Colon (tissue), 2 donors: ENCODE measurements around the gene GZMA.

Experiments
- FAIRE-seq: peaks from 2 replicates; lab custom pipeline; 2012; peaks lifted over from hg19 to GRCh38; lab: Jason Lieb, UNC
- donor health status: control.
- donor health status: control.

GZMA gene

GRCh38 chr5:55110217-55110616 lies 7.8 kb downstream of the GZMA start:
- FAIRE-seq: no peak

- no peak for FAIRE-seq
These were observed 10.9 kb downstream of the GZMA start for GRCh38 chr5:55113327-55113726.

GRCh38 chr5:55114061-55114460 lies 11.6 kb downstream of the GZMA start:
- no peak for FAIRE-seq

- FAIRE-seq: no peak
These were observed 20.9 kb downstream of the GZMA start for GRCh38 chr5:55123365-55123764.

- FAIRE-seq: no peak
These were observed 31.7 kb downstream of the GZMA start for GRCh38 chr5:55134053-55134722.

GRCh38 chr5:55136521-55136920 lies 34.1 kb downstream of the GZMA start:
- no peak for FAIRE-seq

GRCh38 chr5:55140908-55141665 lies 38.6 kb downstream of the GZMA start:
- FAIRE-seq: no peak

GRCh38 chr5:55141945-55142690 lies 39.7 kb downstream of the GZMA start:
- FAIRE-seq: no peak

- FAIRE-seq: no peak
These were observed 41.2 kb downstream of the GZMA start for GRCh38 chr5:55143624-55144023.

- FAIRE-seq: no peak
These were observed 43.6 kb downstream of the GZMA start for GRCh38 chr5:55146080-55146479.

- FAIRE-seq: no peak
These were observed 44.2 kb downstream of the GZMA start for GRCh38 chr5:55146543-55147151.

GRCh38 chr5:55149308-55149795 lies 46.9 kb downstream of the GZMA start:
- FAIRE-seq: no peak

- FAIRE-seq: no peak
These were observed 49.7 kb downstream of the GZMA start for GRCh38 chr5:55151923-55152842.

- no peak for FAIRE-seq
These were observed 52.4 kb downstream of the GZMA start for GRCh38 chr5:55154873-55155272.
